RWPE2 (cell line): ENCODE data around the gene MAPT.

ENCODE experiments used
- ATAC-seq: fragments of 200-7000 bp; cut with Tn5 transposase; 3 replicates; pipeline ENCODE4 v1.9.1; 2021; ENCODE audit warnings: low read depth
- DNase-seq: peaks from one replicate; pipeline ENCODE4 v3.0.0-alpha.2; 2020; ENCODE audit warnings: low spot score
- H3K27ac ChIP-seq: fragments of 450-650 bp; 2 replicates; pipeline ENCODE4 v1.5.1; 2017; ENCODE audit warnings: mild to moderate bottlenecking; ENCODE audit not compliant: poor library complexity, severe bottlenecking
- H3K27me3 ChIP-seq: fragments of 250-450 bp; sonication (Bioruptor Pico); 2 replicates; pipeline ENCODE4 v1.5.1; 2021; ENCODE audit warnings: mild to moderate bottlenecking, moderate library complexity; ENCODE audit not compliant: insufficient read depth, poor library complexity, severe bottlenecking
- H3K36me3 ChIP-seq: fragments of 250-450 bp; sonication (Bioruptor Pico); 2 replicates; pipeline ENCODE4 v1.5.1; 2020; ENCODE audit warnings: low read depth, mild to moderate bottlenecking, moderate library complexity
- H3K4me1 ChIP-seq: fragments of 250-450 bp; sonication (Bioruptor Pico); 2 replicates; pipeline ENCODE4 v1.5.1; 2021; ENCODE audit warnings: mild to moderate bottlenecking, moderate library complexity; ENCODE audit not compliant: insufficient read depth, poor library complexity, severe bottlenecking
- H3K4me3 ChIP-seq: fragments of 250-450 bp; sonication (Bioruptor Pico); 2 replicates; pipeline ENCODE4 v1.5.1; 2021; ENCODE audit warnings: mild to moderate bottlenecking, moderate library complexity; ENCODE audit not compliant: severe bottlenecking
- H3K9me3 ChIP-seq: fragments of 250-450 bp; sonication (Bioruptor Pico); 2 replicates; pipeline ENCODE4 v1.5.1; 2021; ENCODE audit warnings: mild to moderate bottlenecking, moderate library complexity; ENCODE audit not compliant: severe bottlenecking
- TF ChIP-seq, protein P1 (sequence below): fragments of 450-650 bp; IDR thresholded peaks from one replicate; pipeline ENCODE4 v1.5.1; 2017; ENCODE audit warnings: mild to moderate bottlenecking, moderate library complexity; ENCODE audit not compliant: poor library complexity, severe bottlenecking

MAPT gene

DNA sequence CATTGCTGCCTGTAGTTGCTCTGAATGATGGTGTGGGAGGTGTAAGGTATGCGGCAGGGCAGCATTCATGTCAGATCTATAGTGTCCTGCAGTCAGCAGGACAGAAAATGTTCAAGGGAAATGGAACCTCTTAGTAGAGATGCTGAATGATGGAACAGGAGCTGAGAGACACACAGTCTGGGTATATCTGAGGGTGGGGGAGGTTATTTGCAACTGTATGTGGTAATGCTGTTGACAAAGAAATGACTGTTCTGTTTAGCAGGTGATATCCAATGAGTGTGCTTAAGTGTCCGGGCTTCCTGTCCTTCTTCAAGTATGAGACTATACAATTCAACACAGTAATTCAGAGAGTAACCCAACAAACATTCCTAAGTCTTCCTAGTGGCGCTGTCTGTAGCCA lies 151.3 kb downstream of the MAPT start:
- Histone ChIP-seq H3K4me1 (no peaks in the 10 kb centered on the region), H3K27ac (no peak overlapping the region), H3K36me3 (peaks cover 92% of the 10 kb centered on the region), H3K4me3 (no peak overlapping the region), H3K9me3 (no peaks in the 10 kb centered on the region), H3K27me3 (no peaks in the 10 kb centered on the region)
- DNase-seq (no peak), ATAC-seq (0 out of 3 replicates have a peak, but pooled peaks have one; percentile 25)
- TF ChIP-seq, protein P1, sequence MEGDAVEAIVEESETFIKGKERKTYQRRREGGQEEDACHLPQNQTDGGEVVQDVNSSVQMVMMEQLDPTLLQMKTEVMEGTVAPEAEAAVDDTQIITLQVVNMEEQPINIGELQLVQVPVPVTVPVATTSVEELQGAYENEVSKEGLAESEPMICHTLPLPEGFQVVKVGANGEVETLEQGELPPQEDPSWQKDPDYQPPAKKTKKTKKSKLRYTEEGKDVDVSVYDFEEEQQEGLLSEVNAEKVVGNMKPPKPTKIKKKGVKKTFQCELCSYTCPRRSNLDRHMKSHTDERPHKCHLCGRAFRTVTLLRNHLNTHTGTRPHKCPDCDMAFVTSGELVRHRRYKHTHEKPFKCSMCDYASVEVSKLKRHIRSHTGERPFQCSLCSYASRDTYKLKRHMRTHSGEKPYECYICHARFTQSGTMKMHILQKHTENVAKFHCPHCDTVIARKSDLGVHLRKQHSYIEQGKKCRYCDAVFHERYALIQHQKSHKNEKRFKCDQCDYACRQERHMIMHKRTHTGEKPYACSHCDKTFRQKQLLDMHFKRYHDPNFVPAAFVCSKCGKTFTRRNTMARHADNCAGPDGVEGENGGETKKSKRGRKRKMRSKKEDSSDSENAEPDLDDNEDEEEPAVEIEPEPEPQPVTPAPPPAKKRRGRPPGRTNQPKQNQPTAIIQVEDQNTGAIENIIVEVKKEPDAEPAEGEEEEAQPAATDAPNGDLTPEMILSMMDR, result no peak

DNA sequence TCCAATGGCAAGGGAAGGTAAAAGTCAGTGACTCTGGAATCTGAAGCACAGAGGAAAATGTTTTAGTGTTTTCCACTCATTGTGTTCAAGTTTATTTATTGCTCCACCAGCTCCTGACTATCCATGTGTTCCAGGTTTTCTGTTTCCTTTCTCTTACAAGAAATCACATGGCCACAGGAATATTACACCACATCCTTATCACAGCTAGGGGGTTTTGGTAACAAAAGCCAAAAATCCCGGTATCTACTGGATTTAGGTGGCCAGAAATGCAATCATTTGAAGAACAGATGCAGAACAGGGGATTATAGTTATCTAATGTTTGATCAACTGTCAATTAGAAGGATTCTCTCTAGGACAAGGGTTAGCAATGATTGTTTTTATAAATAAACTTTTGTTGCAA lies 152.6 kb downstream of the MAPT start:
- DNase-seq (no peak), ATAC-seq (no peak)
- Histone ChIP-seq H3K27ac (no peak overlapping the region), H3K9me3 (no peaks in the 10 kb centered on the region), H3K27me3 (no peaks in the 10 kb centered on the region), H3K4me1 (no peaks in the 10 kb centered on the region), H3K4me3 (no peak overlapping the region), H3K36me3 (peaks cover 91% of the 10 kb centered on the region)
- TF ChIP-seq, protein P1, result no peak

- H3K36me3 ChIP-seq, result peaks cover 86% of the 10 kb centered on the region
- TF ChIP-seq, protein P1, result no peak
- ATAC-seq, result no peak
Measured at GRCh38 chr17:46047398-46047797, 153.0 kb downstream of the MAPT start.

DNA sequence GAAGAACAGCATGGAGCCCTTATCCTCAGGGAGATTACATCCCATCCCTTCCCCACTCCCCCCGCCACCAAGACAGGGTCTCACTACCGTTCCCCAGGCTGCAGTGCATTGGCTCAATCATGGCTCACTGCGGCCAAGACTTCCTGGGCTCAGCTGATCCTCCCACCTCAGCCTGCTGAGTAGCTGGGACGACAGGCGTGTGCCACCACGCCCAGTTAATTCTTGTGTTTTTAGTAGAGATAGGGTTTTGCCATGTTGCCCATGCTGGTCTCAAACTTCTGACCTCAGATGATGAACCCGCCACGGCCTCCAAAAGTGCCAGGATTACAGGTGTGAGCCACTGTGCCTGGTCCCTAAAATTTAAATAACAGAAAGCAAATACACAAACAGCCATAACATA lies 153.5 kb downstream of the MAPT start:
- no peak overlapping the region for H3K4me3 ChIP-seq
- TF ChIP-seq, protein P1, result no peak
- ATAC-seq, result no peak
- DNase-seq, result no peak
- no peaks in the 10 kb centered on the region for H3K9me3 ChIP-seq
- H3K27ac ChIP-seq, result no peak overlapping the region
- no peaks in the 10 kb centered on the region for H3K4me1 ChIP-seq
- H3K36me3 ChIP-seq, result peaks cover 82% of the 10 kb centered on the region
- no peaks in the 10 kb centered on the region for H3K27me3 ChIP-seq

More at GRCh38 chr17:46047398-46047797, 153.0 kb downstream of the MAPT start:
- Histone ChIP-seq H3K4me1 (no peaks in the 10 kb centered on the region), H3K27me3 (no peaks in the 10 kb centered on the region), H3K27ac (no peak overlapping the region), H3K9me3 (no peaks in the 10 kb centered on the region), H3K4me3 (no peak overlapping the region)
- DNase-seq, result no peak

GRCh38 chr17:46049656-46050055 lies 155.3 kb downstream of the MAPT start:
- Histone ChIP-seq H3K9me3 (no peaks in the 10 kb centered on the region), H3K27ac (no peak overlapping the region), H3K27me3 (no peaks in the 10 kb centered on the region), H3K4me1 (no peaks in the 10 kb centered on the region), H3K36me3 (peaks cover 75% of the 10 kb centered on the region), H3K4me3 (no peak overlapping the region)
- ATAC-seq (no peak), DNase-seq (no peak)
- TF ChIP-seq, protein P1, result no peak
